Esophagus muscularis mucosa (tissue), 4 donors: ENCODE data around the gene RAF1. TPM values are rescaled to one million over a fixed set of nuclear protein-coding genes. Genes with fewer than 3 reads are reported as not detected.
A peak's percentile ranks its signal among the peaks of the same experiment; 100 is the strongest.

Experiments
- DNase-seq: peaks from one replicate; pipeline ENCODE4 v3.0.0-alpha.2; 2017; ENCODE audit errors: extremely low spot score
- H3K27ac ChIP-seq, 4 donors: fragments of 200-600 bp; sonication (generic); replicated peaks in 1 of 4; 1 replicate in 3 of 4; 2 replicates in 1 of 4; pipeline ENCODE4 v1.5.1; 2016 to 2019; ENCODE audit warnings: mild to moderate bottlenecking in 1 of 4
- H3K27me3 ChIP-seq, 4 donors: fragments of 200-600 bp; sonication (generic); one replicate each; pipeline versions ENCODE4 v1.5.1 to v1.6.0; 2016 to 2019
- H3K36me3 ChIP-seq, 4 donors: fragments of 200-600 bp; sonication (generic); one replicate each; pipeline ENCODE4 v1.5.1; 2016 to 2019
- H3K4me1 ChIP-seq, 4 donors: fragments of 200-600 bp; sonication (generic); one replicate each; pipeline ENCODE4 v1.5.1; 2016 to 2019
- H3K4me3 ChIP-seq, 4 donors: fragments of 200-600 bp; sonication (generic); 1 replicate in 2 of 4; 2 replicates in 2 of 4; pipeline ENCODE4 v1.5.1; 2016 to 2019; ENCODE audit warnings: mild to moderate bottlenecking in 4 of 4, moderate library complexity in 1 of 4
- H3K9me3 ChIP-seq, 4 donors: fragments of 200-600 bp; sonication (generic); 1 replicate in 3 of 4; 2 replicates in 1 of 4; pipeline ENCODE4 v1.5.1; 2016 to 2019
- CTCF ChIP-seq, 3 experiments: fragments of 200-600 bp in 2 of 3; fragments of 450-650 bp in 1 of 3; sonication (generic) in 2 of 3; IDR thresholded peaks; one replicate each; pipeline ENCODE4 v1.5.1; 2017 to 2019; ENCODE audit warnings: antibody characterized with exemption in 3 of 3, mild to moderate bottlenecking in 2 of 3, moderate library complexity in 1 of 3
- EP300 ChIP-seq: sonication (generic); formaldehyde crosslinking; IDR thresholded peaks from one replicate; pipeline ENCODE4 v1.6.1; 2017; ENCODE audit warnings: antibody characterized with exemption
- POLR2A ChIP-seq: fragments of 450-650 bp; IDR thresholded peaks from one replicate; pipeline ENCODE4 v1.6.1; 2017; ENCODE audit warnings: antibody characterized with exemption, moderate library complexity, mild to moderate bottlenecking, low read depth
- POLR2AphosphoS5 ChIP-seq, 2 donors: sonication (generic); formaldehyde crosslinking; IDR thresholded peaks; one replicate each; pipeline ENCODE4 v1.6.1; 2017; ENCODE audit warnings: antibody characterized with exemption in 2 of 2
- WGBS: methylation state at CpG from one replicate; pipeline ENCODE4 v1.1.5; 2018; 5-methylcytosine and 5-hydroxymethylcytosine counted together
- intact Hi-C: fragments of 100-400 bp; cut with DNase I; formaldehyde crosslinking; loops from one replicate; pipeline ENCODE4 v1.15.1; 2023
- total RNA-seq, 4 donors: library from RNA; depleted of rRNA; stranded (reverse); fragments of >200 nt; gene quantifications; one replicate each; pipeline versions ENCODE4 v1.1.0 to v1.2.1, GENCODE V29; 2016

RAF1 gene
- total RNA-seq, 4 donors from 2014 or later, result 113 to 153 (median 116) TPM

DNA sequence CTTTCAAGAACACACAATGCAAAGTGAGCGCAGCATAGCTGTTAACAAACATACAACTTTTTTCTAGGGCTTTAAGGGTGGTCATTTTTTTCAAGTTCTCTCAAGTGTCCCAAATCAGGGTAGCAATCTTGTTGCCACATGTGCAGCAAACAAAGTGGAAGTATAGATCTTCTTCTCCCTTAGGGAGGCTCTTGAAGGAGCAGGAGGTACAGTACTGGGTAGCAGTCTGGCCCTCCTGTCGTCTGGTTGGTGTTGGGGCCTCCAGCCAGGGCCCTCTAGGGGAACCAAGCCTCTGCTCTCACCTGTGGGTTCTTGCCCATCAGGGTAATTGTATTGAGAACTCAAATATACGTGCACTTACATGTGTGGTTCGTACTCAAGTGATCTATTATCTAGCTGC lies 81.2 kb downstream of the RAF1 start:
- H3K4me1 ChIP-seq, result no peaks in the 10 kb centered on the region
- no peaks in the 10 kb centered on the region for H3K9me3 ChIP-seq
- H3K27me3 ChIP-seq, result no peaks in the 10 kb centered on the region
- peaks cover 43 to 100% (median 90%) of the 10 kb centered on the region in 4 donors for H3K36me3 ChIP-seq
- intact Hi-C loops, result no loop called here
- 85% methylated on average over 4 of the region's 4 CpGs for WGBS
- TF ChIP-seq POLR2AphosphoS5 (IDR thresholded peaks at IDR 0.05) (no peak), CTCF (IDR thresholded peaks at IDR 0.05) (no peak), EP300 (no peak), POLR2A (no peak)
- H3K4me3 ChIP-seq, result no peak overlapping the region
- no peak overlapping the region for H3K27ac ChIP-seq
- DNase-seq, result no peak

- peaks cover 62 to 100% (median 95%) of the 10 kb centered on the region in 4 donors for H3K36me3 ChIP-seq
- TF ChIP-seq POLR2A (no peak), EP300 (no peak), CTCF (IDR thresholded peaks at IDR 0.05) (no peak), POLR2AphosphoS5 (IDR thresholded peaks at IDR 0.05) (no peak)
- no peaks in the 10 kb centered on the region for H3K27me3 ChIP-seq
- WGBS, result 51% methylated on average over 3 of the region's 3 CpGs
- no peaks in the 10 kb centered on the region for H3K9me3 ChIP-seq
- DNase-seq, result no peak
- H3K4me3 ChIP-seq, result no peak overlapping the region
- H3K4me1 ChIP-seq, result peaks cover 0 to 3% (median under 1%) of the 10 kb centered on the region in 4 donors
- H3K27ac ChIP-seq, result peak overlapping the region in 1 of 4 donors; percentile 7
- intact Hi-C loops, result no loop called here
Measured at GRCh38 chr3:12579905-12580304, 84.0 kb downstream of the RAF1 start.

GRCh38 chr3:12579456-12579855 lies 84.5 kb downstream of the RAF1 start:
- 81% methylated on average over 3 of the region's 3 CpGs for WGBS
- Histone ChIP-seq H3K9me3 (no peaks in the 10 kb centered on the region), H3K27ac (peak overlapping the region in 1 of 4 donors; percentile 7), H3K4me3 (no peak overlapping the region), H3K36me3 (peaks cover 63 to 100% (median 95%) of the 10 kb centered on the region in 4 donors), H3K4me1 (peaks cover 0 to 5% (median 4%) of the 10 kb centered on the region in 4 donors), H3K27me3 (no peaks in the 10 kb centered on the region)
- TF ChIP-seq POLR2AphosphoS5 (IDR thresholded peaks at IDR 0.05) (no peak), POLR2A (no peak), CTCF (IDR thresholded peaks at IDR 0.05) (no peak), EP300 (no peak)
- intact Hi-C loops, result no loop called here
- DNase-seq, result no peak

DNA sequence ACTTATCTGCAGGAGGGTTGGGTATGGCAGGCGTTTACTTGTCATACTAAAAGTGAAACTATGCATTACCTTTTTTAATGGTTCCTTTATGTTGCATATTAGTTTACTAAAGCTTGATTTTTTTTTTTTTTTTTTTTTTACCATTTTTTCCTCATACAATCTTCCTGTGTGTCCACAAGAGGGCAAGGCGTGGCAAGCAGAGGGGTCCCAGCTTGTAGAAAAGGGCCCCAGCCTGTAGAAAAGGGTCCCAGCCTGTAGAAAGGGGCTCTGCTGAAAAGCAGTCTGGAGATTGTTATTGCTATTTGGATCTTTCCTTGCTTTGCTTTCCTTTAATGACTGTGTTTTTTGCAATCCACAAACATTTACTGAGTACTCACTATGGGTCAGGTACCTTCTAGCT lies 85.2 kb downstream of the RAF1 start:
- TF ChIP-seq EP300 (no peak), CTCF (IDR thresholded peaks at IDR 0.05) (peak in 1 of 3 experiments; percentile 5)
- Histone ChIP-seq H3K4me3 (no peak overlapping the region), H3K27me3 (no peaks in the 10 kb centered on the region), H3K36me3 (peaks cover 63 to 100% (median 95%) of the 10 kb centered on the region in 4 donors), H3K4me1 (peaks cover 0 to 9% (median 7%) of the 10 kb centered on the region in 4 donors), H3K9me3 (no peaks in the 10 kb centered on the region), H3K27ac (no peak overlapping the region)
- 90% methylated on average over 2 of the region's 2 CpGs for whole genome bisulfite sequencing
- no peak for DNase-seq
- intact Hi-C loops, result no loop called here

GRCh38 chr3:12577379-12577778 lies 86.5 kb downstream of the RAF1 start:
- WGBS, result 86% methylated on average over 5 of the region's 5 CpGs
- no peaks in the 10 kb centered on the region for H3K9me3 ChIP-seq
- H3K27ac ChIP-seq, result no peak overlapping the region
- H3K36me3 ChIP-seq, result peaks cover 60 to 100% (median 95%) of the 10 kb centered on the region in 4 donors
- TF ChIP-seq POLR2AphosphoS5 (IDR thresholded peaks at IDR 0.05), result no peak
- TF ChIP-seq POLR2A, result no peak
- no peak for TF ChIP-seq EP300
- TF ChIP-seq CTCF (IDR thresholded peaks at IDR 0.05), result no peak
- H3K4me3 ChIP-seq, result no peak overlapping the region
- H3K27me3 ChIP-seq, result no peaks in the 10 kb centered on the region
- DNase-seq, result no peak
- H3K4me1 ChIP-seq, result peaks cover 0 to 9% (median 7%) of the 10 kb centered on the region in 4 donors
- intact Hi-C loops, result no loop called here
